ENCODE results near the gene RGL2. TPM values are rescaled to one million over a fixed set of nuclear protein-coding genes. Genes with fewer than 3 reads are reported as not detected.

RGL2 gene
- total RNA-seq, 6 donors from 2014 or later, result 56.5 to 149 (median 77.9) TPM

GRCh38 chr6:33248643-33248931, 50.2 kb downstream of the RGL2 start:
- TF ChIP-seq EP300 (IDR thresholded peaks at IDR 0.05), result no peak
- TF ChIP-seq POLR2A (IDR thresholded peaks at IDR 0.05), result no peak
- no peak for TF ChIP-seq POLR2AphosphoS5 (IDR thresholded peaks at IDR 0.05)
- TF ChIP-seq, protein P1, sequence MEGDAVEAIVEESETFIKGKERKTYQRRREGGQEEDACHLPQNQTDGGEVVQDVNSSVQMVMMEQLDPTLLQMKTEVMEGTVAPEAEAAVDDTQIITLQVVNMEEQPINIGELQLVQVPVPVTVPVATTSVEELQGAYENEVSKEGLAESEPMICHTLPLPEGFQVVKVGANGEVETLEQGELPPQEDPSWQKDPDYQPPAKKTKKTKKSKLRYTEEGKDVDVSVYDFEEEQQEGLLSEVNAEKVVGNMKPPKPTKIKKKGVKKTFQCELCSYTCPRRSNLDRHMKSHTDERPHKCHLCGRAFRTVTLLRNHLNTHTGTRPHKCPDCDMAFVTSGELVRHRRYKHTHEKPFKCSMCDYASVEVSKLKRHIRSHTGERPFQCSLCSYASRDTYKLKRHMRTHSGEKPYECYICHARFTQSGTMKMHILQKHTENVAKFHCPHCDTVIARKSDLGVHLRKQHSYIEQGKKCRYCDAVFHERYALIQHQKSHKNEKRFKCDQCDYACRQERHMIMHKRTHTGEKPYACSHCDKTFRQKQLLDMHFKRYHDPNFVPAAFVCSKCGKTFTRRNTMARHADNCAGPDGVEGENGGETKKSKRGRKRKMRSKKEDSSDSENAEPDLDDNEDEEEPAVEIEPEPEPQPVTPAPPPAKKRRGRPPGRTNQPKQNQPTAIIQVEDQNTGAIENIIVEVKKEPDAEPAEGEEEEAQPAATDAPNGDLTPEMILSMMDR (IDR thresholded peaks at IDR 0.05), result peak in 1 of 6 experiments; percentile 13
- H3K27ac ChIP-seq, result peak overlapping the region; percentile 88 to 97 (median 93)
- no peaks in the 10 kb centered on the region for H3K27me3 ChIP-seq
- peak overlapping the region; percentile 11 to 57 (median 46) for H3K4me3 ChIP-seq
- peaks cover 23 to 30% (median 25%) of the 10 kb centered on the region in 4 donors for H3K4me1 ChIP-seq
- DNase-seq, result no peak
- 2% methylated on average over 8 to 18 of the region's 18 CpGs for WGBS, 2 donors
- peaks cover 0 to 3% (median 0%) of the 10 kb centered on the region in 4 donors for H3K36me3 ChIP-seq
- peak; percentile 20 to 23 for ATAC-seq (ENCODE audit: low FRiP score in 2 of 2)
- no peaks in the 10 kb centered on the region for H3K9me3 ChIP-seq

- DNase-seq, result peak; percentile 86 to 89
Measured at GRCh38 chr6:33247977-33248642, 50.6 kb downstream of the RGL2 start.

DNA sequence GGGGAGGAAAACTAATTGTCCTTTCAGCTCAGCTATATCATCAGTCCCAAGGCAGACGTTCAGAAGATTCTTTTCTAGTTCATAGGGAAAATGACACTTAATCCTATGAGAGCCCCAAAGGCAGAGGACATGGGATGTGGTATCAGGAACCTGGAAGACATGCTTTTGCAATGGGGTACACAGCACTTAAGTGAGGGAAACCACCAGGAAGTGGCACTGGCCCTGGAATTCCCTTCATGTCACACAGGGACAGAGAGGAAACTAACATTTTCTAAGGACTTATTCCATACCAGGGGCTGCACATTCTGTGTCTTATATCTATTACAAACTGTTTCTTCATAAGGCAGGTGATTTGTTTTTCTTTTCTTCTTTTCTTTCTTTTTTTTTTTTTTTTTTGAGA, 55.3 kb downstream of the RGL2 start:
- Histone ChIP-seq H3K9me3 (no peaks in the 10 kb centered on the region), H3K4me1 (peaks cover 7 to 8% (median 7%) of the 10 kb centered on the region in 4 donors), H3K4me3 (no peak overlapping the region), H3K27ac (no peak overlapping the region), H3K36me3 (no peaks in the 10 kb centered on the region), H3K27me3 (no peaks in the 10 kb centered on the region)
- ATAC-seq (ENCODE audit: low FRiP score in 2 of 2) (no peak), DNase-seq (no peak)
- WGBS, 2 donors, result 45 to 54% methylated on average over 1 of the region's 1 CpG
- TF ChIP-seq POLR2A (IDR thresholded peaks at IDR 0.05) (no peak), EP300 (IDR thresholded peaks at IDR 0.05) (no peak), POLR2AphosphoS5 (IDR thresholded peaks at IDR 0.05) (no peak)
- TF ChIP-seq, protein P1 (IDR thresholded peaks at IDR 0.05), result no peak

More at GRCh38 chr6:33247977-33248642, 50.6 kb downstream of the RGL2 start:
- Histone ChIP-seq H3K27me3 (no peaks in the 10 kb centered on the region), H3K4me3 (peak overlapping the region; percentile 11 to 57 (median 46)), H3K9me3 (no peaks in the 10 kb centered on the region), H3K27ac (peak overlapping the region; percentile 88 to 97 (median 93)), H3K36me3 (peaks cover 0 to 3% (median 0%) of the 10 kb centered on the region in 4 donors), H3K4me1 (peaks cover 23 to 30% (median 25%) of the 10 kb centered on the region in 4 donors)
- 7 to 8% methylated on average over 21 to 28 of the region's 28 CpGs for WGBS, 2 donors
- TF ChIP-seq POLR2AphosphoS5 (IDR thresholded peaks at IDR 0.05), result peak in 1 of 2 donors; percentile 19
- TF ChIP-seq EP300 (IDR thresholded peaks at IDR 0.05), result no peak
- TF ChIP-seq POLR2A (IDR thresholded peaks at IDR 0.05), result no peak
- TF ChIP-seq, protein P1 (IDR thresholded peaks at IDR 0.05), result peak; percentile 93 to 97 (median 96)
- ATAC-seq (ENCODE audit: low FRiP score in 2 of 2), result peak; percentile 93 to 94

DNA sequence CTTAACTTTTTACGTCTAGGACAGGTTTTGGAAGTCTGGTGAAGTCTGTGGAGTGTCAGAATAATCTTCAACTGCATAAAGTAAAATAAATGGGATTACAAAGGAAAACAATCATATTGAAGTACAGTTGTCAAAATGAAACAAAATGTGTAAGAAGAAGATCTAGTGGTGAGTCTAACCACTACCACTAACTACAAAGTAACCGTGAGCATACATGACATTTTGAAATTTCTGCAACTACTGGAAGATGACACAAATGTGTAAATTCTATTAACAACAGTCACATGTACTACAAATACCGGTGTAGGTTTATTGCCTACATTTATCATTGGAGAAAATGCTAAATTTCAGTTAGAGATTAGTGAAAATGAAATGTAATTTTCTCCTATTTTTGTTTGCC, 56.8 kb downstream of the RGL2 start:
- H3K9me3 ChIP-seq, result no peaks in the 10 kb centered on the region
- H3K27ac ChIP-seq, result no peak overlapping the region
- no peaks in the 10 kb centered on the region for H3K36me3 ChIP-seq
- H3K4me1 ChIP-seq, result no peaks in the 10 kb centered on the region
- 55 to 65% methylated on average over 3 of the region's 3 CpGs for WGBS, 2 donors
- H3K4me3 ChIP-seq, result no peak overlapping the region
- ATAC-seq (ENCODE audit: low FRiP score in 2 of 2) (no peak), DNase-seq (no peak)
- no peaks in the 10 kb centered on the region for H3K27me3 ChIP-seq
- TF ChIP-seq EP300 (IDR thresholded peaks at IDR 0.05) (no peak), POLR2A (IDR thresholded peaks at IDR 0.05) (no peak), POLR2AphosphoS5 (IDR thresholded peaks at IDR 0.05) (no peak)
- TF ChIP-seq, protein P1 (IDR thresholded peaks at IDR 0.05), result no peak

Other genes starting within 250 kb of the RGL2 start
- gene HLA-DPA1, start 225.3 kb downstream of the RGL2 start, total RNA-seq, result 100 to 1,000 TPM; 109 to 674 (median 399) TPM
- 100 to 1,000 TPM; 194 to 697 (median 373) TPM for gene HLA-DPB1, start 223.0 kb downstream of the RGL2 start, total RNA-seq
- gene COL11A2, start 106.5 kb downstream of the RGL2 start, total RNA-seq, result 1 to 10 TPM in 2 of 6 donors, under 1 TPM in 4; 0.20 to 2.1 (median 0.74) TPM
- gene RXRB, start 98.3 kb downstream of the RGL2 start, total RNA-seq, result 10 to 100 TPM; 19.3 to 67.1 (median 48.4) TPM
- 100 to 1,000 TPM in 2 of 6 donors, 10 to 100 TPM in 4; 37.7 to 104 (median 86.7) TPM for gene SLC39A7, start 98.1 kb downstream of the RGL2 start, total RNA-seq
- 10 to 100 TPM in 5 of 6 donors, 1 to 10 TPM in 1; 8.2 to 39.3 (median 28.7) TPM for gene HSD17B8, start 94.3 kb downstream of the RGL2 start, total RNA-seq
- 10 to 100 TPM; 17.9 to 50.6 (median 40.4) TPM for gene RING1, start 90.4 kb downstream of the RGL2 start, total RNA-seq
- gene VPS52, start 27.1 kb downstream of the RGL2 start, total RNA-seq, result 100 to 1,000 TPM in 1 of 6 donors, 10 to 100 TPM in 5; 30.1 to 170 (median 45.8) TPM
- gene RPS18, start 26.9 kb downstream of the RGL2 start, total RNA-seq, result 1,000 to 10,000 TPM in 4 of 6 donors, 100 to 1,000 TPM in 2; 535 to 2,038 (median 1,627) TPM
- gene B3GALT4, start 21.8 kb downstream of the RGL2 start, total RNA-seq, result 10 to 100 TPM; 20.1 to 29.7 (median 23.2) TPM
- 10 to 100 TPM; 21.1 to 50.3 (median 41.7) TPM for gene WDR46, start 9.7 kb downstream of the RGL2 start, total RNA-seq
- gene PFDN6, start 9.3 kb downstream of the RGL2 start, total RNA-seq, result 10 to 100 TPM; 13.8 to 42.9 (median 30.7) TPM
- gene TAPBP, start 15.1 kb upstream of the RGL2 start, total RNA-seq, result 100 to 1,000 TPM; 131 to 310 (median 221) TPM
- gene ZBTB22, start 18.8 kb upstream of the RGL2 start, total RNA-seq, result 10 to 100 TPM; 24.2 to 32.5 (median 28.2) TPM
- 10 to 100 TPM; 29.3 to 57.6 (median 43.5) TPM for gene DAXX, start 24.0 kb upstream of the RGL2 start, total RNA-seq
- gene KIFC1, start 92.9 kb upstream of the RGL2 start, total RNA-seq, result 10 to 100 TPM in 1 of 6 donors, 1 to 10 TPM in 5; 1.2 to 11.8 (median 4.4) TPM
- 100 to 1,000 TPM in 1 of 6 donors, 10 to 100 TPM in 5; 61.7 to 150 (median 65.5) TPM for gene PHF1, start 112.1 kb upstream of the RGL2 start, total RNA-seq
- gene CUTA, start 119.2 kb upstream of the RGL2 start, total RNA-seq, result 100 to 1,000 TPM in 4 of 6 donors, 10 to 100 TPM in 2; 53.4 to 171 (median 112) TPM
- 10 to 100 TPM in 5 of 6 donors, 1 to 10 TPM in 1; 8.2 to 57.6 (median 19.5) TPM for gene SYNGAP1, start 121.1 kb upstream of the RGL2 start, total RNA-seq
- gene ZBTB9, start 155.6 kb upstream of the RGL2 start, total RNA-seq, result 1 to 10 TPM; 3.2 to 8.7 (median 6.1) TPM